HS-5 (cell line): ENCODE results near the gene OTC.

Experiments
- DNase-seq: peaks from one replicate; pipeline ENCODE4 v3.0.0-alpha.2; 2012; ENCODE audit warnings: low read depth

OTC gene

GRCh38 chrX:38468563-38469157 lies 116.3 kb downstream of the OTC start:
- DNase-seq: no peak
